Suprapubic skin (tissue), 4 donors: Measurements from ENCODE around the gene BAZ2B. TPM values are rescaled to one million over a fixed set of nuclear protein-coding genes. Genes with fewer than 3 reads are reported as not detected.

Experiments used
- DNase-seq, 2 donors: peaks; one replicate each; pipeline ENCODE4 v3.0.0-alpha.2; 2019; ENCODE audit warnings: low spot score in 2 of 2
- H3K27ac ChIP-seq: fragments of 200-600 bp; sonication (generic); one replicate; pipeline ENCODE4 v1.5.1; 2019
- H3K27me3 ChIP-seq: fragments of 200-600 bp; sonication (generic); one replicate; pipeline ENCODE4 v1.5.1; 2019
- H3K36me3 ChIP-seq: fragments of 200-600 bp; sonication (generic); one replicate; pipeline ENCODE4 v1.5.1; 2019
- H3K4me1 ChIP-seq: fragments of 200-600 bp; sonication (generic); one replicate; pipeline ENCODE4 v1.5.1; 2019
- H3K4me3 ChIP-seq: fragments of 200-600 bp; sonication (generic); one replicate; pipeline ENCODE4 v1.5.1; 2019; ENCODE audit warnings: mild to moderate bottlenecking
- H3K9me3 ChIP-seq: fragments of 200-600 bp; sonication (generic); one replicate; pipeline ENCODE4 v1.5.1; 2019
- EP300 ChIP-seq: sonication (generic); formaldehyde crosslinking; IDR thresholded peaks from one replicate; pipeline ENCODE4 v1.6.1; 2017; ENCODE audit warnings: antibody characterized with exemption
- POLR2A ChIP-seq, 2 donors: fragments of 450-650 bp; IDR thresholded peaks; one replicate each; pipeline ENCODE4 v1.6.1; 2017; ENCODE audit warnings: antibody characterized with exemption in 2 of 2, mild to moderate bottlenecking in 2 of 2, moderate library complexity in 2 of 2
- POLR2AphosphoS5 ChIP-seq, 3 donors: sonication (generic); formaldehyde crosslinking; IDR thresholded peaks; one replicate each; pipeline ENCODE4 v1.6.1; 2017; ENCODE audit warnings: antibody characterized with exemption in 3 of 3
- WGBS: methylation state at CpG from one replicate; pipeline ENCODE4 v1.1.5; 2018; 5-methylcytosine and 5-hydroxymethylcytosine counted together
- total RNA-seq, 4 donors: library from RNA; depleted of rRNA; stranded (reverse); fragments of >200 nt; gene quantifications; one replicate each; pipeline ENCODE4 v1.1.0, GENCODE V29; 2016
- TF ChIP-seq, protein P1 (sequence below), 2 donors: fragments of 200-600 bp in 1 of 2; fragments of 450-650 bp in 1 of 2; sonication (generic) in 1 of 2; IDR thresholded peaks; one replicate each; pipeline ENCODE4 v1.5.1; 2016 to 2019; ENCODE audit warnings: antibody characterized with exemption in 2 of 2, mild to moderate bottlenecking in 1 of 2, moderate library complexity in 1 of 2

The BAZ2B gene
- total RNA-seq, 4 donors from 2014 or later = 61.7 to 185 (median 80.8) TPM

DNA sequence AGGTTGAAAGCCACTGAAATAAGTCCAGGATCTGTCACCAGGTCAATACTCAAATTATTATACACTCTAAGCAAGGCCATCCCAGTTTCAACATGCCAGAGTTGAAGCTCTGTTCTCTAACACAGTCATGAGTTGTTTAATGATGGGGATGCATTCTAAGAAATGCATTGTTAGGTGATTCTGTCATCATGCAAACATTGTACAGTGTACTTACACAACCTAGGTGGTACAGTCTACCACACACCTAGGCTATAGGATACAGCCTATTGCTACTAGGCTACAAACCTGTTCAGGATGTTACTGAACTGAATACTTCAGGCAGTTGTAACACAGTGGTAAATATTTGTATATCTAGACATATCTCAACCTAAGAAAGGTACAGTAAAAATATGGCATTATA is 162.2 kb downstream of the BAZ2B start:
- Histone ChIP-seq H3K27me3 (no peaks in the 10 kb centered on the region), H3K4me3 (no peak overlapping the region), H3K4me1 (peaks cover 2% of the 10 kb centered on the region), H3K27ac (no peak overlapping the region), H3K36me3 (no peaks in the 10 kb centered on the region), H3K9me3 (no peaks in the 10 kb centered on the region)
- DNase-seq = no peak
- TF ChIP-seq, protein P1, sequence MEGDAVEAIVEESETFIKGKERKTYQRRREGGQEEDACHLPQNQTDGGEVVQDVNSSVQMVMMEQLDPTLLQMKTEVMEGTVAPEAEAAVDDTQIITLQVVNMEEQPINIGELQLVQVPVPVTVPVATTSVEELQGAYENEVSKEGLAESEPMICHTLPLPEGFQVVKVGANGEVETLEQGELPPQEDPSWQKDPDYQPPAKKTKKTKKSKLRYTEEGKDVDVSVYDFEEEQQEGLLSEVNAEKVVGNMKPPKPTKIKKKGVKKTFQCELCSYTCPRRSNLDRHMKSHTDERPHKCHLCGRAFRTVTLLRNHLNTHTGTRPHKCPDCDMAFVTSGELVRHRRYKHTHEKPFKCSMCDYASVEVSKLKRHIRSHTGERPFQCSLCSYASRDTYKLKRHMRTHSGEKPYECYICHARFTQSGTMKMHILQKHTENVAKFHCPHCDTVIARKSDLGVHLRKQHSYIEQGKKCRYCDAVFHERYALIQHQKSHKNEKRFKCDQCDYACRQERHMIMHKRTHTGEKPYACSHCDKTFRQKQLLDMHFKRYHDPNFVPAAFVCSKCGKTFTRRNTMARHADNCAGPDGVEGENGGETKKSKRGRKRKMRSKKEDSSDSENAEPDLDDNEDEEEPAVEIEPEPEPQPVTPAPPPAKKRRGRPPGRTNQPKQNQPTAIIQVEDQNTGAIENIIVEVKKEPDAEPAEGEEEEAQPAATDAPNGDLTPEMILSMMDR (IDR thresholded peaks at IDR 0.05) = no peak
- TF ChIP-seq EP300 (no peak), POLR2AphosphoS5 (IDR thresholded peaks at IDR 0.05) (no peak)

DNA sequence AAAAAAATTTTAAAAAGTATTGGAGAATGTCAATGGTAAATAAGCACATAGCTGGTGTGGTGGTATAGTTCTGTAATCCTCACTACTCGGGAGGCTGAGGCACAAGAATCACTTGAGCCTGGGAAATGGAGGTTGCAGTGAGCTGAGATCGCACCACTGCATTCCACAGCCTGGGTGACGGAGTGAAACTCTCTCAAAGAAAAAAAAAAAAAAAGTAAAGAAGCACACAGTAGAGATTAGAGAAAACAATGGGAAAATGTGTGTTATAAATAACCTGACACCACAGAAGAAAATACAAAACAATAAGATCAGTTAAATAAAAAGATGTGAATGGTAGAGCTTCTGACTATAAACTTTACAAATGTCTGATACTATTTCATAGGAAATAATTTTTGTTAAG is 166.2 kb downstream of the BAZ2B start:
- WGBS = 87% methylated on average over 3 of the region's 3 CpGs
- DNase-seq = no peak
- no peak for TF ChIP-seq EP300
- TF ChIP-seq, protein P1 (IDR thresholded peaks at IDR 0.05) = no peak
- TF ChIP-seq POLR2A (IDR thresholded peaks at IDR 0.05) = no peak
- no peak for TF ChIP-seq POLR2AphosphoS5 (IDR thresholded peaks at IDR 0.05)
- no peak overlapping the region for H3K27ac ChIP-seq
- H3K9me3 ChIP-seq = no peaks in the 10 kb centered on the region
- H3K27me3 ChIP-seq = no peaks in the 10 kb centered on the region
- H3K36me3 ChIP-seq = peaks cover 24% of the 10 kb centered on the region
- no peaks in the 10 kb centered on the region for H3K4me1 ChIP-seq
- no peak overlapping the region for H3K4me3 ChIP-seq

DNA sequence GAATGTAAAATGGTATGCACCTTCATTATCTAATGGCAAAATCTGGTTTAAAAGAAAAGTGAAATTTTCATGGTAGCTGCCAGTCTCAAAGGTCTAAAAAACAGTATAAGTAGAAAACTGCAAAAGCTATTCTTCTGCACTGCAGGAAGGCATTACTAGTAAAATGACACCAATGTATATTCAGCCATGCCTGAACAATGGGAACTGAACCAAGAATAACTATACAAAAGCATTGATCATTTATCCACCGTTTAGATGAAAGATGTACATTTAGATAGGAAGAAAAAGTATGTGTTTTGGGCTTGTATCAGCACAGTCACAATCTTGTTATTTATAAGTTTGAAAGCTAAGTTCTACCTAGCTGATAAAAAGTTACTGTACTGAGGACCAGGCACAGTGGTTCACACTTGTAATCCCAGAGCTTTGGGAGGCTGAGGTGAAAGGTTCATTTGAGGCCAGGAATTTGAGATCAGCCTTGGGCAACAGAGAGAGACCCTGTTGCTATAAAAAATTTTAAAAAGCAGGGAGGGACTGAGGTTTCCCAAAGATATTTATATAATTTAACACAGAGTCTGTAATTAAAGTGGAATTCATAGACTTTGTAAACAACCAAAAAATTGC is 166.7 kb downstream of the BAZ2B start:
- H3K4me1 ChIP-seq = no peaks in the 10 kb centered on the region
- H3K27me3 ChIP-seq = no peaks in the 10 kb centered on the region
- no peaks in the 10 kb centered on the region for H3K9me3 ChIP-seq
- TF ChIP-seq POLR2AphosphoS5 (IDR thresholded peaks at IDR 0.05) (no peak), POLR2A (IDR thresholded peaks at IDR 0.05) (no peak), EP300 (no peak)
- TF ChIP-seq, protein P1 (IDR thresholded peaks at IDR 0.05) = no peak
- no peak for DNase-seq
- WGBS = 0% methylated on average over 1 of the region's 1 CpG
- H3K36me3 ChIP-seq = peaks cover 29% of the 10 kb centered on the region
- H3K4me3 ChIP-seq = no peak overlapping the region
- no peak overlapping the region for H3K27ac ChIP-seq

DNA sequence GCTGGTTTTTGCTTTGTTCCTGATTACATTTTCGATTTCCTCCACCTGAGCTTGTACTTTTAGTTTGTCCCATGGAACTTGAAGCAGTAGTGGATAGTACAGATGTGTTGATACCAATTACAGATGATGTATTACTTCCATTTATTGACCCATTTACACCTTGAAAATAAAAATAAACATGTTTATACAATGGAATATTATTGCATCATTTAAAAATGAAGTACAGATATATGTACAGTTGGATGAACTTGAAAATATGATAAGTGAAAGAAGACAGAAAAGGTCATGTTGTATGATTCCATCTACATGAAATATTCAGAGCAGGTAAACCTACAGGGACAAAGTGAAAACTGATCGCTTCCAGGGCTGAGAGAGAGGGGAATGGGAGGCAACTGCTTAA is 169.5 kb downstream of the BAZ2B start:
- no peak for DNase-seq
- peaks cover 47% of the 10 kb centered on the region for H3K36me3 ChIP-seq

DNA sequence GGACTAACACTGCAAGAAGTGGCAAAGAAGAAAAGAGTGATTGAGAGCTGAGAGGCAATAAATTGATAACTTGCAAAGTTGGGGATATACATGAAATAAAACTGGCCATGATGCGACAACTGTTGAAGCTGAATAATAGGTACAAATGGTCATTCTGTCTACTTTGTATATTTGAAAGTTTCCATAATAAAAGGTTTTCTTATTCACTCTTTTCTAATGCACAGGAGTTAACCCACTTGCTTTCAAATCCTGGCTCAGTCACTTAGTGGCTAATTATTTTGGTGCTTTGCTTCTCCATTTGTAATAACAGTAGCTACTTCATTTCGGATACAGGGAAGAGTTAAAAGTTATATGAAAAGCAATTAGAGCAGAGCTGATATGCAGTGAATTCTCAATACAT is 170.1 kb downstream of the BAZ2B start:
- no peak for TF ChIP-seq EP300
- no peak for TF ChIP-seq POLR2AphosphoS5 (IDR thresholded peaks at IDR 0.05)
- TF ChIP-seq POLR2A (IDR thresholded peaks at IDR 0.05) = no peak
- TF ChIP-seq, protein P1 (IDR thresholded peaks at IDR 0.05) = no peak
- Histone ChIP-seq H3K9me3 (no peaks in the 10 kb centered on the region), H3K27me3 (no peaks in the 10 kb centered on the region), H3K4me1 (no peaks in the 10 kb centered on the region), H3K36me3 (peaks cover 51% of the 10 kb centered on the region), H3K4me3 (no peak overlapping the region), H3K27ac (no peak overlapping the region)
- 100% methylated on average over 2 of the region's 2 CpGs for WGBS
- no peak for DNase-seq

More for the DNA sequence above, 169.5 kb downstream of the BAZ2B start:
- H3K4me3 ChIP-seq = no peak overlapping the region
- no peaks in the 10 kb centered on the region for H3K27me3 ChIP-seq
- 97% methylated on average over 2 of the region's 2 CpGs for WGBS
- no peaks in the 10 kb centered on the region for H3K4me1 ChIP-seq
- TF ChIP-seq EP300 = no peak
- TF ChIP-seq POLR2A (IDR thresholded peaks at IDR 0.05) = no peak
- TF ChIP-seq, protein P1 (IDR thresholded peaks at IDR 0.05) = no peak
- TF ChIP-seq POLR2AphosphoS5 (IDR thresholded peaks at IDR 0.05) = no peak
- H3K9me3 ChIP-seq = no peaks in the 10 kb centered on the region
- no peak overlapping the region for H3K27ac ChIP-seq
